ENCODE data around the gene RASL10B. TPM values are rescaled to one million over a fixed set of nuclear protein-coding genes. Genes with fewer than 3 reads are reported as not detected.

RASL10B gene
- total RNA-seq, 1 experiment from 2014 or later = 29.2 TPM

DNA sequence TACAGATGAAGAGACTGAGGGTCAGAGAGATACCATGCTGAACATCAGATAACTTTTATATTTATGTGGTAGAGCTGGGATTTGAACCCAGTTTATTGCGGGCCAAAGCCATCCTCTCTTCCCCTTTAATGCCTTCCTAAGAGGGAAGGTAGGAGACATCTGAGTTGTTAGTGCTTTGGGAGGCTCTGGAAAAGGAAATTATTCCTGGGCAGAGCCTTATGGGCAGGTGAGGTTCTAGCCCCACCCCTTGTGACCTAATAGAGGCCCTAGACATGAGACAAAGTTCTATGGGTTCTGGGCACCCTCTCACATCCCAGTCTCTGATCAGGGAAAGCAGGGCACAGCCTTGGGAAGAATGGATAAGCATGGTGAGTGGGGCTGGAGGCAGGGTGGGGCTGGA lies 29.1 kb downstream of the RASL10B start, which contains the start of gene C17orf50:
Gene C17orf50, plus strand, starts transcription at position 301 of the 400 bp plus-strand sequence. Its CDS starts 55 bp downstream, at position 356.
- no peak for DNase-seq
- no peak within 1 kb of the TSS for H3K27ac ChIP-seq
- H3K4me1 ChIP-seq = peaks cover 10% of the 10 kb centered on the region
- H3K36me3 ChIP-seq = no peaks in the 10 kb centered on the region
- H3K27me3 ChIP-seq = peaks cover 17% of the 10 kb centered on the region
- no peak within 1 kb of the TSS for H3K4me3 ChIP-seq
- no peaks in the 10 kb centered on the region for H3K9me3 ChIP-seq (replicated peaks)

DNA sequence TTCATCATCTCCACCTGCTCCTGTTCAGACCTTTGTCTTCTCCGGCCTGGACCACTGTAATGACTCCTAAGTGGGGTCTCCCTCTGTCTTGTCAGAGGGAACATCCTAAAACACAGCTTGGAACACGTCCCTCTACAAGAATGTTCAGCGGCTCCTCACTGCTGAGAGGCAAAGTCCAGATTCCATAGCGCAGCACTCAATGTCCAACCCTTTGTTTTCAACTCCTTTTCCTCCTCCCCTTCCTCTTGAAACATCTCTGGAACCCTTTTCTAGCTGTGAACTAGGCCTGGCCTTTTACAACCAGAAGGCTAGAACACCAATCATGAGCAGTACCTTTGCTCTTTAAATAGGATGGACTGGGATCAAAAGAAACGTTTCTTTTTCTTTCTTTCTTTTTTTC lies 30.2 kb downstream of the RASL10B start:
- Histone ChIP-seq H3K9me3 (replicated peaks) (no peaks in the 10 kb centered on the region), H3K36me3 (no peaks in the 10 kb centered on the region), H3K4me3 (no peak overlapping the region), H3K27me3 (peaks cover 20% of the 10 kb centered on the region), H3K4me1 (peaks cover 14% of the 10 kb centered on the region), H3K27ac (no peak overlapping the region)
- DNase-seq = no peak

DNA sequence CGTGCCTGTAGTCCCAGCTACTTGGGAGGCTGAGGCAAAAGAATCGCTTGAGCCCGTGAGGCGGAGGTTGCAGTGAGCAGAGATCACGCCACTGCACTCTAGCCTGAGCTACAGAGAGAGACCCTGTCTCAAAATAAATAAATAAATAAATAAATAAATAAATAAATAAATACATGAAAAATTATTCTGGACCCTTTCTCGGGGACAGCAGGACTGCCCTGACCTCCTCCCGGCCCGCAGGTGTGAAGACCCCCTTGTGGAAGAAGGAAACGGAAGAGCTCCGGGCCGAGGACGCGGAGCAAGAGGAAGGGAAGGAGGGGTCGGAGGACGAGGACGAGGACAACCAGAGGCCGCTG lies 32.3 kb downstream of the RASL10B start:
- Histone ChIP-seq H3K4me1 (peaks cover 14% of the 10 kb centered on the region), H3K36me3 (no peaks in the 10 kb centered on the region), H3K4me3 (no peak overlapping the region), H3K27me3 (peaks cover 23% of the 10 kb centered on the region), H3K9me3 (replicated peaks) (no peaks in the 10 kb centered on the region), H3K27ac (no peak overlapping the region)
- no peak for DNase-seq

DNA sequence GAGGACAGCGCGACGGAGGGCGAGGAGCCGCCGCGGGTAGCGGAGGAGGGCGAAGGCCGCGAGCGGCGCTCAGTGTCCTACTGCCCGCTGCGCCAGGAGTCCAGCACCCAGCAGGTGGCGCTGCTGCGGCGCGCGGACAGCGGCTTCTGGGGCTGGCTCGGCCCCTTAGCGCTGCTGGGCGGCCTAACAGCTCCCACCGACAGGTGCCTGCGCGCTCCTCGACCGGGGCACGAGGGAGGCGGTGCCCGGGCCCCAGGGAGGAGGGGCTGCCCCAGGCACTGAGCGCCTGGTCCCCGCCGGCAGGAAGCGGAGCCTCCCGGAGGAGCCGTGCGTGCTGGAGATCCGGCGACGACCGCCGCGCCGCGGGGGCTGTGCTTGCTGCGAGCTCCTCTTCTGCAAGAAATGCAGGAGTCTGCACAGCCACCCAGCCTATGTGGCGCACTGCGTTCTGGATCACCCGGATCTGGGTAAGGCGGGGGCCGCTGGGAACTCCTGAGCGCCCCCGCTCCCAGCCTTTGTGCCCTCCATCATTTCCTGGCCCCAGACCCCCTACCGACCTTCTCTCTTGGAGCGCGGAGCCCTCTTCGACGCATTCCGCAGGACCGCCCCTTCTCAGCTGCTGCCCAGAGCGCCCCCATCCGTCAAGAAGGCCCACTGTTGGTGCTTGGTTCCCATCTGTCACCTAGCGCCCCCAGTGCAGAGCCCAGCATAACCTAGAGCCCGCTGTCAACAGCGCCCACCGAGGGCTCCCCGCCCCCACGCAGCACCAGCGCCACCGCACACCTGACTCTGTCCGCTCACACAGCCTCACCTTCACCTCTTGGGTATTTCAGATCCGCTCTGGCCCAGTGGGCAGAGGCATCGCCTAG lies 32.9 kb downstream of the RASL10B start:
- DNase-seq = peak; percentile 92 to 96
- H3K27me3 ChIP-seq = peaks cover 19% of the 10 kb centered on the region
- H3K9me3 ChIP-seq (replicated peaks) = no peaks in the 10 kb centered on the region
- no peak overlapping the region for H3K27ac ChIP-seq
- H3K36me3 ChIP-seq = no peaks in the 10 kb centered on the region
- H3K4me3 ChIP-seq = peak overlapping the region; percentile 43
- H3K4me1 ChIP-seq = peaks cover 14% of the 10 kb centered on the region

DNA sequence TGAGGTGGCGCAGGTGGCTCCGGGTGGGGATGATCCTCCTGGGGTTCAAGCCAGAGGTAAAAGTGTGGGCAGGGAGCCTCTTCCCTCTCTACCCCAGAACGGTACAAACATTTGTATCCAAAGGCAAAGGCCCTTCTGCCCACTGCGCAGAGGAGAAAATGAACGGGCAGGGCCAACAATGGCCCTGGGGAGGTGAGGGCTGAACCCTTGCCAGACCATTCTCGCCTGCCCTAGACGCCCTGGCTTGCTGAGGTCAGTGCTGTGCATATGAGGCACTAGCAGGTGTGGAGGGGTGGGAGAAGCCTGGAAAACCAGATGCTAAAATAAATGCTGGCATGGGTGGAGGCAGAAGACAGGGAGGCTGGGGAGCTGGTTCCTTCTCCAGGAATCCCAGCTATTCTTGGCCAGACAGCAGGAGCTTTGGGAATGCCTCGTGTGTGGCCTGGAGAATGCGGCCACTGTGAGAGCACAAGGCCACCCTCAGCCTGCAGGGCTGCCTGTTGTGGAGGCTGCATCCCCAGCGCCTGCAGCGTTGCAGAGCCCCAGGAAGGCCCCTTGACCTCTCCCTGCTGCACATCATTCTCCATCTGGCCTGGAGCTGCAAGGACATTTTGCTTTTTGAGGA lies 33.8 kb downstream of the RASL10B start:
- Histone ChIP-seq H3K36me3 (no peaks in the 10 kb centered on the region), H3K9me3 (replicated peaks) (no peaks in the 10 kb centered on the region), H3K27ac (no peak overlapping the region), H3K4me1 (peaks cover 14% of the 10 kb centered on the region), H3K27me3 (peaks cover 19% of the 10 kb centered on the region), H3K4me3 (no peak overlapping the region)
- peak; percentile 37 to 38 for DNase-seq

DNA sequence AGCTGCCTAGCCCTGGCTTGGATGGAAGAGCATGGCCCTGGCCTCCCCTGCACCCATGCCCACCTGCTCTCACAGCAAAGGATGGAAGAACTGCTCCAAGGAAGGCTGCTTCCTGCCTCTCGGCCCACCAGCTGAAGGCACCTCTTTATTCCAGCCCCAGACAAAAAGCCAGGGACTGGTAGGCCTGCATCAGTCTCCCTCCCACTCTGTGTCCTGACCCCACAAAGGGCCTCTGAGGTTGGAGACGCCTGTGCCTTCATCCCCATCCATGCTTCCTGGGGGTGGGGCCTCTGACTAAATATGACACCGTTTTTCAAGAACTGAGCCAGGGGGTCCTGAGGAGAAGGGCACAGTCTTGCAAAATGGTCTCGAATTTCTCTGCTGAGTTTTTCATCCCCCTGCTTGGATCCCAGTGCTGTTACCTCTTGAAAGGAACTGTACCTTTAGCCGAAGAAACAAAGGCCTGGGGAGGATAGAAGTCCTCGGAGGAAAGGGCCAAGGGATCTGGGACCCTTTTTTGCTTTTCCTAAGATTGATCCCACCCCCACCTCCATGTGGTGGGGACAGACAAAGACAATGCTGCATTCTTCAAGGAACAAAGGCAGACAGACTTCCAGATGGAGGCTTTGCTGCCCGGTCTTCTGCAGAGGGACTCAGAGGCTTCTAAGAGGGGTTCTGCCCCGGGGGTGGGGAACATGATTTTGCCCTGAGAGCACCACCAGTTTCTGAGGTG lies 34.5 kb downstream of the RASL10B start:
- no peak for DNase-seq
- H3K9me3 ChIP-seq (replicated peaks) = no peaks in the 10 kb centered on the region
- H3K4me1 ChIP-seq = peaks cover 14% of the 10 kb centered on the region
- peaks cover 17% of the 10 kb centered on the region for H3K27me3 ChIP-seq
- no peak overlapping the region for H3K27ac ChIP-seq
- H3K4me3 ChIP-seq = no peak overlapping the region
- H3K36me3 ChIP-seq = no peaks in the 10 kb centered on the region

DNA sequence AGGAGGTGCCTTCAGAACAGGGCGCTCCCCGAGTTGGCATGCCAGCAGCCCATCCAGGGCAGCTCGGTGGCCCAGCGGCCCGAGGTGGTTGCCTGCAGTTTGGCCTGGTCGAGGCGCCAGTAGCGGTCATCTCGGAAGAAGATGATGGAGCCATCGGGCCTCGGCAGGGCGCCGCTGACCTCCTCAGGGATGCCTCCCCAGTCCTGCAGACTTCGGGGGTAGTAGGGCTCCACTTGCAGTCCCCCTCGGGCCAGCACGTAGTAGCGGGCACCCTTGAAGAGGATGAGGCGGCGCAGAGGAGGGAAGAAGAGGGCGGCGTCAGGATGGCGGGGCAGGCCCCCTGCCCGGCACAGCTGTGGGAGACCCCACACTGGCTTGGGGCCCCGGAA lies 35.0 kb downstream of the RASL10B start:
- Histone ChIP-seq H3K9me3 (replicated peaks) (no peaks in the 10 kb centered on the region), H3K36me3 (no peaks in the 10 kb centered on the region), H3K27me3 (peaks cover 16% of the 10 kb centered on the region), H3K4me3 (no peak overlapping the region), H3K4me1 (peaks cover 14% of the 10 kb centered on the region), H3K27ac (no peak overlapping the region)
- no peak for DNase-seq

DNA sequence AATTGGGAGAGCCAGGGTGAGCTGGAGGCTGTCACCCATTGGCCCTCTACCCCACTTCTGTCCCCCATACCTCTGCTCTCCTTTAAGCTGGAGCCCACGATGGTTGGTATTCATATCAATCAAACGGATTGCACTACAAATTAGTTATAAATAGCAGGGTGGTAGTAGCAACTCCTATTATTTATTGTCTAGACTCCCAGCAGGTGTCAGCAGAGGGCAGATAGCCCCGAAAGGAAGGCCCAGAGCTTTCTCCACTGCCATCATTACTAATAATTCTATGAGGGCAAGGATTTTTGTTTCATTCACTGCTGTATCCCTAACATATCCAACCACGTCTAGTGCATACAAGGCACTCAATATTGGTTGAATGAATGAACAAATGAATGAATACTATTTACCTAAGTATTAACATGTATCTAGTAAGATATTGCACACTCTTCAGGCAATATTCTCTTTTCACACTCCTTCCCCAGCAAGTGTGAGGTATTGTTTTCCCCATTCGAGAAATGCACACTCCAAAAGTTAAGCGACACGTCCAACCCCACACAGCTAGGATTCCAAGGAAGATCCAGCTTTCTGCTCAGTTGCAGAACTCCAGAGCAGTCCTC lies 35.6 kb downstream of the RASL10B start:
- DNase-seq = no peak
- Histone ChIP-seq H3K9me3 (replicated peaks) (no peaks in the 10 kb centered on the region), H3K4me3 (no peak overlapping the region)

DNA sequence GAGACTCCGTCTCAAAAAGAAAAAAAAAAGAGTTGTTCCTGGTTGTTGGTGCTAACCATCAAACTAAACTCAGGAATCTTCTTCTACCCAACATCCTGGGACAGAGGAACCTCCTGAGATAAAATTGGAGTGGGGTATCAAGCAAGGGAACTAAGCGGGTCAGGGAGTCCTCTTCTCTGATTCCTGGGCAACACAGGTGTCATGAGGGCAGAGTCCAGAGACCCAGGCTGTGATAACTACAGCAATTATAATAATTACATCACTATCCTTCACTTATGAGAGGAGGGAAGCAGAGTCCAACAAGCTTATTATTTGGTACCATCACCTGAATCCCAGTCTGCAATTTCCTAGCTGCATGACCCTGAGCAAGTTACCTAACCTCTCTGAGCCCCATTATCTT lies 37.4 kb downstream of the RASL10B start:
- Histone ChIP-seq H3K36me3 (no peaks in the 10 kb centered on the region), H3K27me3 (peaks cover 9% of the 10 kb centered on the region; the same call in 1 of the 2 replicates), H3K4me1 (peaks cover 18% of the 10 kb centered on the region), H3K27ac (no peak overlapping the region), H3K9me3 (replicated peaks) (no peaks in the 10 kb centered on the region), H3K4me3 (no peak overlapping the region)
- DNase-seq = no peak

More for the DNA sequence above, 35.6 kb downstream of the RASL10B start:
- Histone ChIP-seq H3K4me1 (peaks cover 14% of the 10 kb centered on the region), H3K27ac (no peak overlapping the region), H3K27me3 (peaks cover 12% of the 10 kb centered on the region), H3K36me3 (no peaks in the 10 kb centered on the region)

DNA sequence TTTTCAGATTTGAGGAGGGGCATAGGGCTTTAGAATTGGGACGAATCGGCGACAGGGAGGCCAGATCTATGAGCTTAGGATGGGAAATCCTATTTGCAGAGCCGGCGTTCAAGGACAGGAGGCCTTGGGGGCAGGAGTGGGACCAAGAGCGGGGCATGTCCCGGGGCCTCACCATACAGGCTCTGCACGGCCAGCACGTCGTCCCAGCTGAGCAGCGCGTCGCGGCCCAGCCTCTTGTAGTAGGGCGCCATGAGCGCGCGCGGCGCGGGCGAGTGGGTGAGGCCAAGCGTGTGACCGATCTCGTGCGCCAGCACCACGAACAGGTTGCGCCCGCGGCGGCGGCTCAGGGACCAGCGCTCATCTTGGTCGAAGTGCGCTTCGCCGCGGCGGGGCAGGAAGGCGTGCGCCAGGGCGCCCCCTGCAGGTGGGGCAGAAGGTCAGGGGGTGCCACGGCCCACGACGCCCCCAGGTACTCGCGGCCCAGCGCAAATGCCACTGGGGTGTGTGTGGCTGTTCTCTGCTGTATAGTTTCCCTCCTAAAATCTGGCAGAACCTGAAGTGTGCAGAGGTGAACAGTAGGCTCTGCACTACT lies 38.6 kb downstream of the RASL10B start:
- no peaks in the 10 kb centered on the region for H3K9me3 ChIP-seq (replicated peaks)
- no peaks in the 10 kb centered on the region for H3K36me3 ChIP-seq
- no peak overlapping the region for H3K4me3 ChIP-seq
- H3K27me3 ChIP-seq = peaks cover 12% of the 10 kb centered on the region; the same call in 1 of the 2 replicates
- no peak overlapping the region for H3K27ac ChIP-seq
- DNase-seq = no peak
- peaks cover 21% of the 10 kb centered on the region for H3K4me1 ChIP-seq

DNA sequence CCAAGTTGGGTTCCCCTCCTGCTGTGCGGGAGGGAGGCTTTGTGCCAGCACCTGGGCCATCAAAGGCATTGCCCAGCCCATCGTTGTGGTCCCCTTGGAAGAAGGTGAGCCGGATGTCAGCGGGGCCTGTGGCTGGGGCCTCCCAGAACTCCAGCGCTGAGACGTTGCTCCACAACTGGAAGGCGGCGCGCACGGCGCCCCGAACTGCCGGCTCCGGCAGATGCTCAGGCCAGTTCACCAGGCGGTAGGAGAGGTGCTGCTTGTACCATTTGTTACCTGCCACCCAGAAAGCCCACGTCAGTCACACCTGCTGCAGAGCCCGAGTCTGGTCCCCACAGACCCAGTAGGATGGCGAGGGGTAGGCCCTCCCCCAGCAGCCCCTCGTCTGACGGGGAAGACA lies 41.7 kb downstream of the RASL10B start:
- H3K27me3 ChIP-seq = peaks cover 23% of the 10 kb centered on the region
- H3K4me3 ChIP-seq = no peak overlapping the region
- no peak overlapping the region for H3K27ac ChIP-seq
- no peak for DNase-seq
- H3K4me1 ChIP-seq = peaks cover 21% of the 10 kb centered on the region
- H3K36me3 ChIP-seq = no peaks in the 10 kb centered on the region
- H3K9me3 ChIP-seq (replicated peaks) = no peaks in the 10 kb centered on the region

DNA sequence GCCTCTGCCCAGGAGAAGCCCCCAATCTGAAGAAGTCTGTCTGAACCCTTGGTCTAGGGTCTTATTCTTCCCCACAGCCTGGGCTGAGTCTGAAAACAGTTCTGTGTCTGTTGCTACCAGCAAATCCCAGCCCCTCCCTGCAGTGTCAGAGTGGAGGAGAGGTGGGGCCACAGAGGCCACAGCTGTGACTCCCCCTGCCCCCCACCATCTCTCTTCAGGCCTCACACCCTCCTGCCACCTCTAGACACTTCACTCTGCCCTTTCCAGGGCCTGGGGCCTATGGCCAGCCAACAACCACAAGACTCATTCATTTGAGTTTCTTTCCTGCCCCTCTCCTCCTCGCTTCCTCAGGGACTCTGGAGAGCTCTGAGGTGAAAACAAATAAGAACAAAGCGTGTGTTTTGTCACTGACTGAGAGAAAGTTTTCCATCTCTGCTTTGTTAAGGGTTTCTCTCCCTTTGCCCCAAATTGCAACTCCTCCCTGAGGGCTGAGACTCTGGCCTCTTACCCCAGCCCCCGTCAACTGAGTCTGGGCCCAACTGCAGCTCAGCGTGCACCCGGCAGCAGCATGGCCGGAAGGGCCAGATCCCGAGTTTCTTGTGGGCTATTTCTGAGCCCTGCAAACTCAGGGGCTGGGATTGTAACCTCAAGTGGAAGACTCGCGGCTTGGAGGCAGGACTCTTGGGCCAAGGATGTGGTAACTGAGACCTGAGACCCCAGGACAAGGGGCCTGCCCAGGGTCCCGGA lies 42.4 kb downstream of the RASL10B start:
- Histone ChIP-seq H3K4me3 (no peak overlapping the region), H3K36me3 (no peaks in the 10 kb centered on the region), H3K9me3 (replicated peaks) (no peaks in the 10 kb centered on the region), H3K4me1 (peaks cover 28% of the 10 kb centered on the region), H3K27me3 (peaks cover 30% of the 10 kb centered on the region), H3K27ac (no peak overlapping the region)
- DNase-seq = no peak

DNA sequence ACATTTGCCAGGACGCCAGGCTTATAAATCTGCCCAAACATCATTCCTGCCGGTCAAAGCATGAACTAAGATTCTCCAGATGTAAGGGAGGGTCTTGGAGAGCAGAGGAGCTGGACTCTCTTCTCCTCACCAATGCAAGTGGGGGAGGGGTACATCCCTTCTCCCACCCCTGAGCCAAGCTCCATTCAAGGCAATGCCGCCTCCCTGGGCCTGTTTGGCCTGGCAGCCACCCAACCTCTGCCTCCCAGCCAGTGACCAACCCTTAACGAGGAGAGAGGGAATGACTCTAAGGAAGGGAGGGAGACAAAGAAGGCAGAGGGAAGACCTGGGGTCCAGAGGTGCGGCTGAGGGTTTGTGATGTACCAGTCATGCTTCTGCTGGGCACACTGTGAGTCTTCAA lies 43.1 kb downstream of the RASL10B start:
- Histone ChIP-seq H3K27ac (no peak overlapping the region), H3K4me1 (peaks cover 28% of the 10 kb centered on the region), H3K27me3 (peaks cover 37% of the 10 kb centered on the region), H3K9me3 (replicated peaks) (no peaks in the 10 kb centered on the region), H3K4me3 (no peak overlapping the region), H3K36me3 (no peaks in the 10 kb centered on the region)
- DNase-seq = peak in 1 of 2 experiments; percentile 31

DNA sequence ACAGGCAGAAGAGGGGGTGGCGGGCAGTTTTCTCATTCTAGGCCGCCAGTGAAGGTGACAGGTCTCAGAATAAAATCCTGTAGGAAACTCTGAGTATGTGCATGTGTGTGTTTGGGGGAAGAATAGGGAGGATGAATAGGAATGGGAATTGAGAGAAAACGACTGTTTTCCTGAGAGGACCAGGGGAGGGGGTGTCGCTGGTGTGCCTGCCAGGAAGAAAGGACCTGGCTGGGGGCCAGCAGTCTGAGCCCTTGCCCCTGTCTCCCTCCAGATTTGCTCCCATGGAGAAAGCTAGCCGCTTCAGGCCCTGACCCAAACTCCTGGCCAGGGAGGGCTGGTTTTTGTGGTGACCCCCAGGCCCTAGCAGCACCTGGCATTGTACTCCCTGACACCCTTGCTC lies 43.6 kb downstream of the RASL10B start:
- H3K4me1 ChIP-seq = peaks cover 28% of the 10 kb centered on the region
- H3K36me3 ChIP-seq = no peaks in the 10 kb centered on the region
- H3K27me3 ChIP-seq = peaks cover 42% of the 10 kb centered on the region
- no peak overlapping the region for H3K4me3 ChIP-seq
- DNase-seq = no peak
- no peak overlapping the region for H3K27ac ChIP-seq
- H3K9me3 ChIP-seq (replicated peaks) = no peaks in the 10 kb centered on the region

All from SJCRH30 (cell line).